Omental fat pad (tissue), 4 donors: ENCODE measurements around the gene CNGA2. TPM values are rescaled to one million over a fixed set of nuclear protein-coding genes. Genes with fewer than 3 reads are reported as not detected.

Experiments
- ATAC-seq: fragments of 150-250 bp; one replicate; pipeline ENCODE4 v1.9.1; 2016; ENCODE audit warnings: mild to moderate bottlenecking, moderate library complexity; ENCODE audit not compliant: low FRiP score
- DNase-seq: peaks from one replicate; pipeline ENCODE4 v3.0.0-alpha.2; 2019; ENCODE audit warnings: low spot score
- CTCF ChIP-seq, 3 donors: fragments of 450-650 bp; IDR thresholded peaks; one replicate each; pipeline ENCODE4 v1.5.1; 2016 to 2017; ENCODE audit warnings: antibody characterized with exemption in 3 of 3, mild to moderate bottlenecking in 3 of 3, moderate library complexity in 2 of 3
- total RNA-seq, 4 donors: library from RNA; depleted of rRNA; stranded (reverse); fragments of >200 nt; gene quantifications; one replicate each; pipeline ENCODE4 v1.1.0, GENCODE V29; 2016

The CNGA2 gene
- total RNA-seq, 4 donors from 2014 or later: not detected

- ATAC-seq (no peak), DNase-seq (no peak)
- no peak for TF ChIP-seq CTCF (IDR thresholded peaks at IDR 0.05)
Observed at GRCh38 chrX:151729056-151729725, 5.4 kb upstream of the CNGA2 start.

- no peak for DNase-seq
- TF ChIP-seq CTCF (IDR thresholded peaks at IDR 0.05): no peak
Observed at GRCh38 chrX:151735219-151735618, 673 bp downstream of the CNGA2 start.

GRCh38 chrX:151736685-151737084 is 2.1 kb downstream of the CNGA2 start:
- no peak for TF ChIP-seq CTCF (IDR thresholded peaks at IDR 0.05)
- ATAC-seq (no peak), DNase-seq (no peak)

More at GRCh38 chrX:151735219-151735618, 673 bp downstream of the CNGA2 start:
- no peak for ATAC-seq

- no peak for DNase-seq
- no peak for TF ChIP-seq CTCF (IDR thresholded peaks at IDR 0.05)
- ATAC-seq: no peak
Observed at GRCh38 chrX:151737494-151737893, 2.9 kb downstream of the CNGA2 start.

GRCh38 chrX:151738751-151739150 is 4.2 kb downstream of the CNGA2 start:
- DNase-seq (no peak), ATAC-seq (no peak)
- TF ChIP-seq CTCF (IDR thresholded peaks at IDR 0.05): no peak

GRCh38 chrX:151741606-151742005 is 7.1 kb downstream of the CNGA2 start:
- TF ChIP-seq CTCF (IDR thresholded peaks at IDR 0.05): no peak
- no peak for DNase-seq
- ATAC-seq: no peak

GRCh38 chrX:151742311-151742710 is 7.8 kb downstream of the CNGA2 start:
- ATAC-seq (no peak), DNase-seq (no peak)

More at GRCh38 chrX:151742311-151742710, 7.8 kb downstream of the CNGA2 start:
- no peak for TF ChIP-seq CTCF (IDR thresholded peaks at IDR 0.05)
